Trophoblast cell (in vitro differentiated cells and primary cell): ENCODE measurements around the gene CD81.
A peak's percentile ranks its signal among the peaks of the same experiment; 100 is the strongest.

Source experiments
- DNase-seq, 2 donors: peaks; one replicate each; pipeline ENCODE4 v3.0.0-alpha.2; 2016
- H2AFZ ChIP-seq: 2 replicates; pipeline ENCODE4 v1.6.1; 2013; ENCODE audit warnings: low read length, moderate library complexity, mild to moderate bottlenecking; ENCODE audit not compliant: insufficient read depth, poor library complexity
- H2AK5ac ChIP-seq: 2 replicates; pipeline ENCODE4 v1.6.1; 2013; ENCODE audit warnings: mild to moderate bottlenecking, low read length
- H2BK120ac ChIP-seq: 2 replicates; pipeline ENCODE4 v1.6.1; 2013; ENCODE audit warnings: low read length, mild to moderate bottlenecking, moderate library complexity; ENCODE audit not compliant: insufficient read depth, poor library complexity
- H2BK12ac ChIP-seq: 2 replicates; pipeline ENCODE4 v1.6.1; 2013; ENCODE audit warnings: mild to moderate bottlenecking, low read length, moderate library complexity
- H2BK5ac ChIP-seq: 2 replicates; pipeline ENCODE4 v1.6.1; 2013; ENCODE audit warnings: low read length, low read depth, moderate library complexity, mild to moderate bottlenecking; ENCODE audit not compliant: poor library complexity
- H3K14ac ChIP-seq: 2 replicates; pipeline ENCODE4 v1.6.1; 2013; ENCODE audit warnings: mild to moderate bottlenecking, low read length
- H3K18ac ChIP-seq: 2 replicates; pipeline ENCODE4 v1.6.1; 2013; ENCODE audit warnings: mild to moderate bottlenecking, low read length
- H3K23ac ChIP-seq: 2 replicates; pipeline ENCODE4 v1.6.1; 2013; ENCODE audit warnings: low read length
- H3K27ac ChIP-seq: 2 replicates; pipeline ENCODE4 v1.5.1; 2013; ENCODE audit warnings: low read depth, mild to moderate bottlenecking, inconsistent platforms, low read length, moderate library complexity
- H3K27me3 ChIP-seq: 2 replicates; pipeline ENCODE4 v1.6.1; 2013; ENCODE audit warnings: inconsistent platforms, mild to moderate bottlenecking, low read length, moderate library complexity; ENCODE audit not compliant: insufficient read depth
- H3K36me3 ChIP-seq, 2 experiments: 1 replicate in 1 of 2; 2 replicates in 1 of 2; pipeline ENCODE4 v1.6.1; 2013; ENCODE audit warnings: low read length in 2 of 2, mild to moderate bottlenecking in 2 of 2, moderate library complexity in 1 of 2; ENCODE audit not compliant: insufficient read depth in 2 of 2, control insufficient read depth in 1 of 2
- H3K4ac ChIP-seq: 2 replicates; pipeline ENCODE4 v1.6.1; 2013; ENCODE audit warnings: low read depth, mild to moderate bottlenecking, low read length, moderate library complexity
- H3K4me1 ChIP-seq, 2 experiments: 1 replicate in 1 of 2; 2 replicates in 1 of 2; pipeline ENCODE4 v1.6.1; 2013; ENCODE audit warnings: low read length in 2 of 2, mild to moderate bottlenecking in 2 of 2, moderate library complexity in 1 of 2; ENCODE audit not compliant: insufficient read depth in 2 of 2, control insufficient read depth in 1 of 2
- H3K4me2 ChIP-seq: 2 replicates; pipeline ENCODE4 v1.6.1; 2013; ENCODE audit warnings: inconsistent platforms, mild to moderate bottlenecking, low read length, moderate library complexity
- H3K4me3 ChIP-seq: 2 replicates; pipeline ENCODE4 v1.5.1; 2013; ENCODE audit warnings: mild to moderate bottlenecking, low read depth, low read length, inconsistent platforms
- H3K79me1 ChIP-seq: one replicate; pipeline ENCODE4 v1.6.1; 2013; ENCODE audit warnings: low read length
- H3K79me2 ChIP-seq: 2 replicates; pipeline ENCODE4 v1.6.1; 2013; ENCODE audit warnings: low read length, mild to moderate bottlenecking; ENCODE audit not compliant: control insufficient read depth, insufficient read depth, poor library complexity
- H3K9ac ChIP-seq: 2 replicates; pipeline ENCODE4 v1.6.1; 2013; ENCODE audit warnings: mild to moderate bottlenecking, low read length
- H3K9me3 ChIP-seq: 2 replicates; pipeline ENCODE4 v1.6.1; 2013; ENCODE audit warnings: low read depth, mild to moderate bottlenecking, control low read depth, inconsistent platforms, low read length; ENCODE audit not compliant: insufficient read depth
- H4K12ac ChIP-seq: 2 replicates; pipeline ENCODE4 v1.6.1; 2013; ENCODE audit warnings: low read depth, mild to moderate bottlenecking, low read length, moderate library complexity
- H4K8ac ChIP-seq: 2 replicates; pipeline ENCODE4 v1.6.1; 2013; ENCODE audit warnings: low read depth, mild to moderate bottlenecking, low read length, moderate library complexity
- H4K91ac ChIP-seq: one replicate; pipeline ENCODE4 v1.6.1; 2013; ENCODE audit warnings: low read depth, mild to moderate bottlenecking, low read length, moderate library complexity
- WGBS: extraction: QIAGEN DNeasy Blood & Tissue Kit; methylation state at CpG from one replicate; pipeline ENCODE4 v1.1.7; 2013; ENCODE audit warnings: missing lambda C conversion rate; ENCODE audit not compliant: insufficient read length, insufficient coverage; ENCODE audit errors: extremely low coverage; 5-methylcytosine and 5-hydroxymethylcytosine counted together

The CD81 gene

DNA sequence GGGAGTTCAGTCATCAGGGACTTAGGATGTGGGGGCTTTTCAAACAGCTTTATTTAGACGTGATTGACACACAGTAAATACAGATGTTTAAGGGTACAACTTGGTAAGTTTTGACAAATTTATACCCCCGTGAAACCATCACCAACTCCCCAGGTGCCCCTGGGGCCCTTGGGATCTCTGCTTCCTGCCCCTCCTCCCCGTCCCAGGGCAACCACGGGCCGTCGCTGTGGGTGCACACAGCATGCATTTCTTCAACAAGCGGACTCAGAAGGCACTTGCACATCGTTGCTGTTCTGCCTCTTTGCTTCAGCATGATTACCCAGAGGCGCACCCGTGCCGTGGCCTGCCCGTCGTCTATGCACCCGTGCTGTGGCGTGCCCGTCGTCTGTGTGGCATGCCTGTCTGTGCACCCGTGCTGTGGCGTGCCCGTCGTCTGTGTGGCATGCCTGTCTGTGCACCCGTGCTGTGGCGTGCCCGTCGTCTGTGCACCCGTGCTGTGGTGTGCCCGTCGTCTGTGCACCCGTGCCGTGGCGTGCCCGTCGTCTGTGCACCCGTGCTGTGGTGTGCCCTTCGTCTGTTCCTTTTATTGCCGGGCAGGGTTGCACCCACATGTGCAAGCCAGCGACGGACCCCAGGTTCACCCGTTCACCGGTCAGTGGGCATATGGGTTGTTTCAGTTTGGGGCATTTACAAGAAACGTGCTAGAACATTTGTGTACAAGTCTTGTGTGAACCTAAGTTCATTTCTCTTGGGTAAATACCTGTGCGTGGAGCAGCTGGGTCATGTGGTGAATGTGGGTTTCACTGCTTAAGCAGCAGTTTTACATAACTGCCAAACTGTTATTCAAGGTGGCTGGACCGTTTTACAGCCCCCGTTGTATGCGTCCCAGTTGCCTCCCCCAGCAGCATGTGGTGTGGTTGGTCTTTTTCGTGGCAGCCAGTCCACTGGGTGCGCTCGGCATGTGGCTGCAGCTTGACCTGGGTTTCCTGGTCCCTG is 8.3 kb downstream of the CD81 start:
- WGBS = no CpG with 5 or more reads among the region's 48 CpGs

DNA sequence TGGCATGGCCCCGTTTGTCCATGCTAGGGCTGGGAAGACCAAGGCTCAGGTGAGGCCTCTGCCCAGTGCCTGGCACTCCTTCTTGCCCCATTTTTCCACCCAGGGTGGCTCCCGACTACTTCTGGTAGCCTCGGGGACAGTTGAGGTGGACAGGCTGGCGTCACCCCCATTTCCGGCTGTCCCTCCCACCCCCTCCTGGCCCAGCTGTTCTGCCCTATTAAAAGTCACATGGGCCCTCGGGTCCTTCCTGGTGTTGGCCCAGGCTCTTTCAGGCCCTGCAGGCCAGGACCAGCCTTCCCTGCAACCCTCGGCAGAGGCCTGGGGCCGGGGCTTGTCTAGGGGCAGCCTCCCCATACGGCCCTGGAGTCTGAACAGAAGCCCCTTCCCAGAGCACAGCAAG is 9.5 kb downstream of the CD81 start:
- H2AK5ac ChIP-seq = no peak overlapping the region
- peaks cover 5% of the 10 kb centered on the region for H3K9me3 ChIP-seq
- no peaks in the 10 kb centered on the region for H3K27me3 ChIP-seq
- H3K4ac ChIP-seq = peak overlapping the region; percentile 38
- no peak overlapping the region for H3K23ac ChIP-seq
- no peak overlapping the region for H3K18ac ChIP-seq
- H3K27ac ChIP-seq = no peak overlapping the region
- H3K4me2 ChIP-seq = no peak overlapping the region
- H3K4me3 ChIP-seq = no peak overlapping the region
- DNase-seq = no peak
- H4K12ac ChIP-seq = no peak overlapping the region
- no peak overlapping the region for H4K8ac ChIP-seq
- H2AFZ ChIP-seq = no peak overlapping the region
- H4K91ac ChIP-seq = no peak overlapping the region
- H3K4me1 ChIP-seq = peaks cover 2 to 3% of the 10 kb centered on the region in 2 experiments
- H2BK5ac ChIP-seq = no peak overlapping the region
- no peak overlapping the region for H3K14ac ChIP-seq
- H2BK120ac ChIP-seq = no peak overlapping the region
- H3K79me1 ChIP-seq = no peaks in the 10 kb centered on the region
- WGBS = no CpG with 5 or more reads among the region's 9 CpGs
- H2BK12ac ChIP-seq = no peak overlapping the region
- no peaks in the 10 kb centered on the region for H3K79me2 ChIP-seq
- no peak overlapping the region for H3K9ac ChIP-seq
- H3K36me3 ChIP-seq = peaks cover 17 to 28% of the 10 kb centered on the region in 2 experiments

More for the DNA sequence above, 8.3 kb downstream of the CD81 start:
- Histone ChIP-seq H2AFZ (no peak overlapping the region), H3K23ac (no peak overlapping the region), H4K91ac (no peak overlapping the region), H3K4me3 (no peak overlapping the region), H3K36me3 (peaks cover 12 to 20% of the 10 kb centered on the region in 2 experiments), H3K79me2 (peaks cover 2% of the 10 kb centered on the region), H3K18ac (no peak overlapping the region), H3K27ac (no peak overlapping the region), H2AK5ac (no peak overlapping the region), H3K9me3 (peaks cover 9% of the 10 kb centered on the region), H3K27me3 (no peaks in the 10 kb centered on the region), H4K12ac (no peak overlapping the region), H4K8ac (no peak overlapping the region), H3K9ac (no peak overlapping the region), H3K4me2 (no peak overlapping the region), H2BK5ac (no peak overlapping the region), H3K79me1 (no peaks in the 10 kb centered on the region), H2BK120ac (no peak overlapping the region), H2BK12ac (no peak overlapping the region), H3K4ac (no peak overlapping the region), H3K4me1 (peaks cover 0 to 8% of the 10 kb centered on the region in 2 experiments), H3K14ac (no peak overlapping the region)
- DNase-seq = no peak

DNA sequence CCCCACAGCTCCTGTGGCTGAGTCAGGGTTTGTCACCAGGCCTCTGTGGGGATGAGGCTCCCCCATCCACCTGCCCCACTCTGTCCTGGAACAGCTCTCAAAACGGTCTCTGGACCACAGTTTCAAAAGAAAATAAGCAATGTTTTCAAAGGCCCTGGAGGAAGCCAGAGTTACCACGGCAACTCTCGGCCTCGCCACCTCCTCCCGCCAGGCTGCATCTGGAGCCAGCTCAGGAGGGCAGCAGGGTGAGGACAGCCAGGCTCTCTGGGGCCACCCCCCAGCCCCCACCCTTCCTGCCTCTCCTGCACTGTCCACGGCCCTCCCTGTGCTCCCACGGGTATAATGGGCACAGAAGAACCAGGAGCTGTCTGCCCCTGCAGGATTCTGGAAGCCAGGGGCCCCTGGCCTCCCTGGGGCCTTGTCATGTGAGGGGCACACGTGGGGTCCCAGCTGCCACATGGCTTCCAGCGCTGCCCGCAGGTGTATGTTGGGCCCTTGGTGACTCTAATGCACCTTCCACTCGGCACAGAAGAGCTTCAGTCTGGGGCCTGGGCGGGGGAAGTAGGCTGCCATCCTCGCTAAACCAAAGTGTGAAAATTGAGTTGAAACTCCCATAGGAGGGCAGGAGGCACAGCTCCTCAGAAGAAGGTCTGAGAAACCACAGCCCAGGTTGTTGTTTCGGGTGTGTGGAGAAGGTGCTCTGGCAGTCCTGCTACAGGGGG is 10.3 kb downstream of the CD81 start:
- Histone ChIP-seq H3K27me3 (no peaks in the 10 kb centered on the region), H4K8ac (no peak overlapping the region), H2BK120ac (no peak overlapping the region), H3K36me3 (peaks cover 25 to 35% of the 10 kb centered on the region in 2 experiments), H2AFZ (no peak overlapping the region), H3K4me3 (no peak overlapping the region), H3K4me2 (no peak overlapping the region), H2BK5ac (no peak overlapping the region), H3K4me1 (peaks cover 2 to 3% of the 10 kb centered on the region in 2 experiments), H3K79me1 (no peaks in the 10 kb centered on the region), H3K9me3 (peaks cover 4% of the 10 kb centered on the region), H3K4ac (peak overlapping the region; percentile 53), H2BK12ac (no peak overlapping the region), H4K12ac (no peak overlapping the region), H4K91ac (no peak overlapping the region), H3K27ac (no peak overlapping the region), H3K23ac (no peak overlapping the region), H3K9ac (no peak overlapping the region), H2AK5ac (no peak overlapping the region), H3K18ac (no peak overlapping the region), H3K79me2 (no peaks in the 10 kb centered on the region), H3K14ac (no peak overlapping the region)
- no peak for DNase-seq
- WGBS = no CpG with 5 or more reads among the region's 14 CpGs

DNA sequence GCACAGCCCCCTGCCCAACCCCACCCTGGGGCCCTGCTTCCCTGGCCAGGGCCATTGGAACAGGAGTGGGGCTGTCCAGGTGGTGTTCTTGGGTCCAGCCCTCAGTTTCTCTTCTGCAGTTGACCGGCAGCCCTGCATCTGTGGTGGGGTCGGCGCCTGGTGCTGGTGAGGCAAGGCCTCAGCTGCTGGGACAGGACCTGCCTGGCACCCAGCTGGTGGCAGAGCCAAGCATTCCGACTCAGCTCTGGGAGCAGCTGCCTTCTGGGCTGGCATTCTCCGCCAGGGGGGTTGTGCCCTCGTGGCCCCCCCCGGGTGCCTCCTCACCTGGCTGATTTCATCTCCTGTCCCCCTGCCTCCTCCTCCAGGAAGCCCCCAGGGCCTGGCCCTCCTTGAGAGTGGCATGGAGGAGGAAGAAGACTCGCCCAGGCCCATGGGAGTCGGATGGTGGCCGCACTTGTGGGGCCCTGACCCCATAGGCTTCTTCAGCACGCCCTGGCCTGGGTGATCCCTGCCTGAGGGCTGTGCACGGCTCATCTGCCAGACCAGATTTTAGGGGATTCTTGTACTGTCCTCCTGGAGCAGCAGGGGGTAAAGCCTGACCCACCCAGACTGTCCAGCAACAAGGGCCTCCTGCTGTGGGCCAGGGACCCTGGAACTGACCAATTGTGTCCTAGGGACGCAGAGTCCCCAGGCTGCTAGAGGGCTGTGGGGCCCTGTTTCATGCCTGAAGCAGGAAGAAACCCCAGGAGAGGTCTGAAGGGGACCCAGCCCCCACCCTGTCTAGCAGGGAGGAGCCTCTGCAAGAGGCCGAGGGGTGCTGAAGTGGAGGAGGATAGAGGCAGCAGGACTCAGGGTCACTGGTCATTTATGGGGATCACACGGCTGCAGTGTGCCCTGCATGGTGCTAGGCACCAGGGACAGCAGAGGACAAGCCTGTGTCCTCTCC is 11.6 kb downstream of the CD81 start:
- peak overlapping the region; percentile 8 for H3K4ac ChIP-seq
- no peak overlapping the region for H3K27ac ChIP-seq
- no peak overlapping the region for H4K91ac ChIP-seq
- peaks cover 3% of the 10 kb centered on the region for H3K9me3 ChIP-seq
- H2BK120ac ChIP-seq = no peak overlapping the region
- no peak overlapping the region for H4K12ac ChIP-seq
- H3K18ac ChIP-seq = no peak overlapping the region
- H3K79me2 ChIP-seq = no peaks in the 10 kb centered on the region
- no peak overlapping the region for H4K8ac ChIP-seq
- H3K4me3 ChIP-seq = no peak overlapping the region
- no peak for DNase-seq
- H3K23ac ChIP-seq = no peak overlapping the region
- H3K4me2 ChIP-seq = no peak overlapping the region
- no peak overlapping the region for H3K14ac ChIP-seq
- peak overlapping the region; percentile 21 for H3K9ac ChIP-seq
- H2AK5ac ChIP-seq = no peak overlapping the region
- H3K79me1 ChIP-seq = no peaks in the 10 kb centered on the region
- WGBS = no CpG with 5 or more reads among the region's 15 CpGs
- H2BK12ac ChIP-seq = no peak overlapping the region
- no peaks in the 10 kb centered on the region for H3K27me3 ChIP-seq
- peaks cover 33 to 43% of the 10 kb centered on the region in 2 experiments for H3K36me3 ChIP-seq
- no peak overlapping the region for H2BK5ac ChIP-seq
- no peak overlapping the region for H2AFZ ChIP-seq
- peaks cover 2 to 3% of the 10 kb centered on the region in 2 experiments for H3K4me1 ChIP-seq
